IPS-NIHi7 (cell line): Measurements from ENCODE around the gene KIF13A.
A peak's percentile ranks its signal among the peaks of the same experiment; 100 is the strongest.
"Not testable (repeated sequence)": the region's sequence is repeated elsewhere in the genome, so short reads cannot be mapped to it uniquely, and the experiment has no call there.

Experiments used
- DNase-seq: peaks from one replicate; pipeline ENCODE4 v3.0.0; 2012; ENCODE audit warnings: mixed read lengths; ENCODE audit errors: extremely low spot score

Gene KIF13A

GRCh38 chr6:17790489-17790888 is 196.9 kb downstream of the KIF13A start:
- DNase-seq = no peak

- DNase-seq = no peak
These were observed 202.2 kb downstream of the KIF13A start for GRCh38 chr6:17785094-17785787.

- no peak for DNase-seq
These were observed 207.4 kb downstream of the KIF13A start for GRCh38 chr6:17780061-17780460.

- DNase-seq = no peak
These were observed 215.8 kb downstream of the KIF13A start for GRCh38 chr6:17771609-17772008.

- DNase-seq = no peak
These were observed 218.6 kb downstream of the KIF13A start for GRCh38 chr6:17768881-17769280.

GRCh38 chr6:17768388-17768787 is 219.0 kb downstream of the KIF13A start:
- peak; percentile 55 for DNase-seq

- no peak for DNase-seq
These were observed 224.8 kb downstream of the KIF13A start for GRCh38 chr6:17762651-17763050.

- DNase-seq = no peak
These were observed 229.3 kb downstream of the KIF13A start for GRCh38 chr6:17758119-17758518.

- no peak for DNase-seq
These were observed 233.2 kb downstream of the KIF13A start for GRCh38 chr6:17754254-17754653.

- not testable (repeated sequence) for DNase-seq
These were observed 242.1 kb downstream of the KIF13A start for GRCh38 chr6:17745324-17745723.

- not testable (repeated sequence) for DNase-seq
These were observed 242.6 kb downstream of the KIF13A start for GRCh38 chr6:17744757-17745308.

GRCh38 chr6:17744019-17744756 is 243.2 kb downstream of the KIF13A start:
- DNase-seq = no peak

- DNase-seq = no peak
These were observed 245.9 kb downstream of the KIF13A start for GRCh38 chr6:17741507-17741906.

- DNase-seq = no peak
These were observed 246.7 kb downstream of the KIF13A start for GRCh38 chr6:17740559-17741220.

GRCh38 chr6:17737704-17738252 is 249.7 kb downstream of the KIF13A start:
- no peak for DNase-seq

GRCh38 chr6:17735311-17735710 is 252.1 kb downstream of the KIF13A start:
- not testable (repeated sequence) for DNase-seq

- DNase-seq = no peak
These were observed 257.2 kb downstream of the KIF13A start for GRCh38 chr6:17730078-17730704.

- no peak for DNase-seq
These were observed 258.0 kb downstream of the KIF13A start for GRCh38 chr6:17729223-17730077.

GRCh38 chr6:17728551-17729222 is 258.7 kb downstream of the KIF13A start:
- no peak for DNase-seq

GRCh38 chr6:17725083-17725482 is 262.4 kb downstream of the KIF13A start:
- peak; percentile 89 for DNase-seq
